Neural cell (in vitro differentiated cells): Measurements from ENCODE around the gene TMC7. TPM values are rescaled to one million over a fixed set of nuclear protein-coding genes. Genes with fewer than 3 reads are reported as not detected.

Source experiments
- H2AFZ ChIP-seq: fragments of 200-600, 300-800 bp; sonication (generic), shearing (Covaris generic); 2 replicates; pipeline ENCODE4 v1.6.0; 2014; ENCODE audit warnings: low read depth, mild to moderate bottlenecking, antibody characterized with exemption, low read length, moderate library complexity
- H3F3A ChIP-seq: fragments of 200-600 bp; shearing (Covaris generic); 2 replicates; pipeline ENCODE4 v1.6.1; 2016; ENCODE audit warnings: mild to moderate bottlenecking, moderate library complexity, mixed read lengths, antibody characterized with exemption, low read length; ENCODE audit not compliant: insufficient read depth, poor library complexity, severe bottlenecking
- H3K27ac ChIP-seq: fragments of 200-600, 300-800 bp; sonication (generic), shearing (Covaris generic); 2 replicates; pipeline ENCODE4 v1.5.1; 2014; ENCODE audit warnings: mild to moderate bottlenecking, low read length, moderate library complexity
- H3K27me3 ChIP-seq: fragments of 300-800, 200-600 bp; sonication (generic), shearing (Covaris generic); 2 replicates; pipeline ENCODE4 v1.6.0; 2014; ENCODE audit warnings: mild to moderate bottlenecking, low read depth, low read length, moderate library complexity; ENCODE audit not compliant: insufficient read depth
- H3K36me3 ChIP-seq: fragments of 300-800, 200-600 bp; sonication (generic), shearing (Covaris generic); 2 replicates; pipeline ENCODE4 v1.5.1; 2014; ENCODE audit warnings: mild to moderate bottlenecking, antibody characterized with exemption, low read length, moderate library complexity; ENCODE audit not compliant: insufficient read depth
- H3K4me2 ChIP-seq: fragments of 300-800, 200-600 bp; sonication (generic), shearing (Covaris generic); 2 replicates; pipeline ENCODE4 v1.6.0; 2014; ENCODE audit warnings: mild to moderate bottlenecking, low read length
- H3K4me3 ChIP-seq: fragments of 300-800, 200-600 bp; sonication (generic), shearing (Covaris generic); 2 replicates; pipeline ENCODE4 v1.5.1; 2014; ENCODE audit warnings: mild to moderate bottlenecking, low read length, moderate library complexity
- H3K79me2 ChIP-seq: fragments of 200-600 bp; shearing (Covaris generic); replicated peaks from 2 replicates; pipeline ENCODE4 v1.6.0; 2014; ENCODE audit warnings: mild to moderate bottlenecking, low read length, moderate library complexity; ENCODE audit not compliant: insufficient read depth
- H3K9ac ChIP-seq: fragments of 300-800, 200-600 bp; sonication (generic), shearing (Covaris generic); 2 replicates; pipeline ENCODE4 v1.6.1; 2016; ENCODE audit warnings: mild to moderate bottlenecking, low read length, mixed read lengths
- H3K9me2 ChIP-seq: fragments of 200-600 bp; shearing (Covaris generic); 2 replicates; pipeline ENCODE4 v1.6.1; 2016; ENCODE audit warnings: mild to moderate bottlenecking, low read length, mixed read lengths; ENCODE audit not compliant: insufficient read depth
- H3K9me3 ChIP-seq: fragments of 200-600, 300-800 bp; sonication (generic), shearing (Covaris generic); 2 replicates; pipeline ENCODE4 v1.6.1; 2016; ENCODE audit warnings: mild to moderate bottlenecking, mixed run types, low read length, moderate library complexity, mixed read lengths
- H4K20me1 ChIP-seq: fragments of 200-600 bp; shearing (Covaris generic); 2 replicates; pipeline ENCODE4 v1.6.1; 2016; ENCODE audit warnings: mild to moderate bottlenecking, mixed run types; ENCODE audit not compliant: insufficient read depth
- CTCF ChIP-seq: fragments of 450-650 bp; IDR thresholded peaks from 2 replicates; pipeline ENCODE4 v1.5.1; 2014; ENCODE audit warnings: antibody characterized with exemption, mild to moderate bottlenecking, moderate library complexity; ENCODE audit not compliant: poor library complexity, severe bottlenecking
- EP300 ChIP-seq: fragments of 450-650 bp; conservative IDR thresholded peaks from 2 replicates; pipeline ENCODE4 v1.6.1; 2014; ENCODE audit warnings: antibody characterized with exemption, mild to moderate bottlenecking, moderate library complexity; ENCODE audit not compliant: poor library complexity, severe bottlenecking
- EZH2 ChIP-seq: fragments of 200-600, 300-800 bp; shearing (Covaris generic), sonication (generic); IDR thresholded peaks from 2 replicates; pipeline ENCODE4 v1.6.1; 2014; ENCODE audit warnings: antibody characterized with exemption, low read length, borderline replicate concordance, mild to moderate bottlenecking; ENCODE audit not compliant: insufficient read depth, poor library complexity, severe bottlenecking
- MXI1 ChIP-seq: fragments of 450-650 bp; conservative IDR thresholded peaks from 2 replicates; pipeline ENCODE4 v1.6.1; 2014; ENCODE audit warnings: antibody characterized with exemption, mild to moderate bottlenecking; ENCODE audit not compliant: poor library complexity, severe bottlenecking
- POLR2AphosphoS5 ChIP-seq: IDR thresholded peaks from 2 replicates; pipeline ENCODE4 v1.6.1; 2012
- RAD21 ChIP-seq: fragments of 450-650 bp; conservative IDR thresholded peaks from 2 replicates; pipeline ENCODE4 v1.6.1; 2014; ENCODE audit warnings: antibody characterized with exemption, mild to moderate bottlenecking, moderate library complexity
- REST ChIP-seq: IDR thresholded peaks from 2 replicates; pipeline ENCODE4 v1.6.1; 2012; ENCODE audit warnings: borderline replicate concordance
- SMC3 ChIP-seq: fragments of 450-650 bp; conservative IDR thresholded peaks from 2 replicates; pipeline ENCODE4 v1.6.1; 2014; ENCODE audit warnings: antibody characterized with exemption, mild to moderate bottlenecking, moderate library complexity; ENCODE audit not compliant: poor library complexity
- TAF1 ChIP-seq: IDR thresholded peaks from 2 replicates; pipeline ENCODE4 v1.6.1; 2012; ENCODE audit warnings: low read depth
- polyA plus RNA-seq: library from polyadenylated mRNA; depleted of rRNA; stranded (reverse); fragments of >200 nt; gene quantifications from 2 replicates; pipeline ENCODE4 v1.2.3, GENCODE V29; 2014

Gene TMC7
- polyA plus RNA-seq, 1 donor from 2014 or later = 3.5 TPM

GRCh38 chr16:19073863-19074262 lies 90.1 kb downstream of the TMC7 start:
- peaks cover 1% of the 10 kb centered on the region for H3K79me2 ChIP-seq
- no peak overlapping the region for H3K27ac ChIP-seq
- H3K36me3 ChIP-seq = peaks cover 10% of the 10 kb centered on the region
- H3K9me3 ChIP-seq = no peaks in the 10 kb centered on the region
- no peaks in the 10 kb centered on the region for H4K20me1 ChIP-seq
- H3K4me2 ChIP-seq = no peak overlapping the region
- H3K9me2 ChIP-seq = no peaks in the 10 kb centered on the region
- H3F3A ChIP-seq = no peaks in the 10 kb centered on the region
- H3K27me3 ChIP-seq = no peaks in the 10 kb centered on the region
- H2AFZ ChIP-seq = no peak overlapping the region
- H3K4me3 ChIP-seq = no peak overlapping the region
- no peak overlapping the region for H3K9ac ChIP-seq
- TF ChIP-seq POLR2AphosphoS5 (no peak), TAF1 (no peak), CTCF (no peak), MXI1 (no peak), EP300 (no peak), EZH2 (no peak), RAD21 (no peak), SMC3 (no peak), REST (no peak)

GRCh38 chr16:19075511-19075910 lies 91.8 kb downstream of the TMC7 start:
- TF ChIP-seq TAF1 (no peak), SMC3 (no peak), POLR2AphosphoS5 (no peak), RAD21 (no peak), REST (no peak), CTCF (no peak), EP300 (no peak), EZH2 (no peak), MXI1 (no peak)
- H3K4me2 ChIP-seq = no peak overlapping the region
- peaks cover 13% of the 10 kb centered on the region for H3K36me3 ChIP-seq
- H3K9me3 ChIP-seq = no peaks in the 10 kb centered on the region
- no peaks in the 10 kb centered on the region for H3K9me2 ChIP-seq
- H3K4me3 ChIP-seq = no peak overlapping the region
- no peaks in the 10 kb centered on the region for H3F3A ChIP-seq
- H4K20me1 ChIP-seq = no peaks in the 10 kb centered on the region
- no peak overlapping the region for H3K27ac ChIP-seq
- H3K9ac ChIP-seq = no peak overlapping the region
- H2AFZ ChIP-seq = no peak overlapping the region
- H3K79me2 ChIP-seq = no peaks in the 10 kb centered on the region
- no peaks in the 10 kb centered on the region for H3K27me3 ChIP-seq
